Lung (tissue), 12 donors: Measurements from ENCODE around the gene ZSCAN10. TPM values are rescaled to one million over a fixed set of nuclear protein-coding genes. Genes with fewer than 3 reads are reported as not detected.

ENCODE experiments used
- ATAC-seq: fragments of 200-7000 bp; cut with Tn5 transposase; one replicate; pipeline ENCODE4 v1.9.1; 2020; ENCODE audit warnings: moderate number of reproducible peaks; ENCODE audit not compliant: insufficient read depth, low FRiP score
- DNase-seq, 3 donors: peaks; one replicate each; pipeline ENCODE4 v3.0.0-alpha.2; 2013 to 2017
- H3K27ac ChIP-seq, 2 donors: one replicate each; pipeline ENCODE4 v1.5.1; 2013; ENCODE audit warnings: mild to moderate bottlenecking in 2 of 2, moderate library complexity in 2 of 2, control low read depth in 1 of 2, inconsistent platforms in 1 of 2, low read depth in 1 of 2, low read length in 1 of 2
- H3K27me3 ChIP-seq, 3 donors: one replicate each; pipeline ENCODE4 v1.5.1; 2013; ENCODE audit warnings: low read length in 2 of 3; ENCODE audit not compliant: control insufficient read depth in 3 of 3, insufficient read depth in 3 of 3
- H3K36me3 ChIP-seq, 4 donors: one replicate each; pipeline ENCODE4 v1.5.1; 2013; ENCODE audit warnings: low read length in 4 of 4, mild to moderate bottlenecking in 1 of 4, moderate library complexity in 1 of 4; ENCODE audit not compliant: control insufficient read depth in 4 of 4, insufficient read depth in 4 of 4
- H3K4me1 ChIP-seq, 5 donors: one replicate each; pipeline ENCODE4 v1.5.1; 2013; ENCODE audit warnings: low read length in 5 of 5, mild to moderate bottlenecking in 2 of 5, moderate library complexity in 1 of 5; ENCODE audit not compliant: control insufficient read depth in 5 of 5, insufficient read depth in 5 of 5
- H3K4me3 ChIP-seq: one replicate; pipeline ENCODE4 v1.5.1; 2013; ENCODE audit warnings: mild to moderate bottlenecking, control low read depth, moderate library complexity
- H3K9ac ChIP-seq, 2 donors: one replicate each; pipeline ENCODE4 v1.5.1; 2013; ENCODE audit warnings: low read length in 2 of 2, control low read depth in 1 of 2; ENCODE audit not compliant: insufficient read depth in 1 of 2
- H3K9me3 ChIP-seq, 4 donors: one replicate each; pipeline ENCODE4 v1.5.1; 2013; ENCODE audit warnings: low read length in 3 of 4, mild to moderate bottlenecking in 1 of 4, moderate library complexity in 1 of 4; ENCODE audit not compliant: control insufficient read depth in 4 of 4, insufficient read depth in 3 of 4
- WGBS, 2 donors: extraction: QIAGEN DNeasy Blood & Tissue Kit; methylation state at CpG; one replicate each; pipeline ENCODE4 v1.1.7; 2013; 5-methylcytosine and 5-hydroxymethylcytosine counted together
- polyA plus RNA-seq, 2 donors: library from polyadenylated mRNA; stranded (reverse); fragments of 200-250 nt; gene quantifications; one replicate each; pipeline ENCODE4 v1.2.1, GENCODE V29; 2013
- total RNA-seq, 2 donors: library from RNA; depleted of rRNA in 1 of 2; stranded (reverse); fragments of >200 nt in 1 of 2; gene quantifications; one replicate each; pipeline ENCODE4 v1.2.1, GENCODE V29; 2014 to 2021
- TF ChIP-seq, protein P1 (sequence below): IDR thresholded peaks from 2 replicates; pipeline ENCODE4 v1.5.1; 2012; ENCODE audit warnings: mild to moderate bottlenecking; ENCODE audit errors: control extremely low read depth, extremely low read depth
- donor health status: control.
- donor health status: control.
- donor health status: Bipolar disorder and iron deficiency.
- donor health status: healthy.
- donor health status: DM: yes; HTN: yes; CAD: no.

The ZSCAN10 gene
- total and polyA plus RNA-seq, 4 donors: 0.02 to 0.21 TPM; not detected in 2

DNA sequence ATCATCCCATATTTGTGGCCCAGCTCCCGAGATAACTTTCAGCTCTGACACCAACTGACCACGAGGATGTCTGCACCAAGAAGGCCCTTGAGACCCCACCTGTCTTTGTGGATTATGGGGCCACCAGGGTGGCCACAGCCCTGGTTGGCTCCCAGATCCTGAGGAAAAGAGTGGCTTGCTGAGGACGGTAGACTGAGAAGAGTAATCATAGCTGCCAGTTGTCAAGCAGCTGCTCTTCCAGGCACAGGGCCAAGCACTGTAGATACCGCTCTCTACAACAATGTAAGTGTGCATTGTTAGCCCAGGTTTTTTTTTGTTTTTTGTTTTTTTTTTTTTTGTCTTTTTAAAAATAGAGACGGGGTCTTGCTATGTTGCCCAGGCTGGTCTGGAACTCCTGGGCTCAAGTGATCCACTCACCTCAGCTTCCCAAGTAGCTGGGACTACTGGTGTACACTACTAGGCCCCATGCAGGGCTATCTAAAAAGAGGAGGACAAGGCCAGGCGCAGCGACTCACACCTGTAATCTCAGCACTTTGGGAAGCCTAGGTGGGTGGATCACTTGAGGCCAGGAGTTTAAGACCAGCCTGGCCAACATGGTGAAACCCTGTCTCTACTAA lies 22.9 kb upstream of the ZSCAN10 start:
- H3K4me3 ChIP-seq: no peak overlapping the region
- DNase-seq: peak; percentile 63 to 77 (median 69)
- WGBS, 2 donors: 78 to 88% methylated on average over 7 of the region's 7 CpGs
- H3K27ac ChIP-seq: no peak overlapping the region
- H3K4me1 ChIP-seq: peaks cover 0 to 6% (median 0%) of the 10 kb centered on the region in 5 donors
- H3K36me3 ChIP-seq: peaks cover 0 to 26% (median 2%) of the 10 kb centered on the region in 4 donors
- H3K9ac ChIP-seq: no peak overlapping the region
- no peaks in the 10 kb centered on the region for H3K27me3 ChIP-seq
- no peak for ATAC-seq
- no peaks in the 10 kb centered on the region for H3K9me3 ChIP-seq
- TF ChIP-seq, protein P1, sequence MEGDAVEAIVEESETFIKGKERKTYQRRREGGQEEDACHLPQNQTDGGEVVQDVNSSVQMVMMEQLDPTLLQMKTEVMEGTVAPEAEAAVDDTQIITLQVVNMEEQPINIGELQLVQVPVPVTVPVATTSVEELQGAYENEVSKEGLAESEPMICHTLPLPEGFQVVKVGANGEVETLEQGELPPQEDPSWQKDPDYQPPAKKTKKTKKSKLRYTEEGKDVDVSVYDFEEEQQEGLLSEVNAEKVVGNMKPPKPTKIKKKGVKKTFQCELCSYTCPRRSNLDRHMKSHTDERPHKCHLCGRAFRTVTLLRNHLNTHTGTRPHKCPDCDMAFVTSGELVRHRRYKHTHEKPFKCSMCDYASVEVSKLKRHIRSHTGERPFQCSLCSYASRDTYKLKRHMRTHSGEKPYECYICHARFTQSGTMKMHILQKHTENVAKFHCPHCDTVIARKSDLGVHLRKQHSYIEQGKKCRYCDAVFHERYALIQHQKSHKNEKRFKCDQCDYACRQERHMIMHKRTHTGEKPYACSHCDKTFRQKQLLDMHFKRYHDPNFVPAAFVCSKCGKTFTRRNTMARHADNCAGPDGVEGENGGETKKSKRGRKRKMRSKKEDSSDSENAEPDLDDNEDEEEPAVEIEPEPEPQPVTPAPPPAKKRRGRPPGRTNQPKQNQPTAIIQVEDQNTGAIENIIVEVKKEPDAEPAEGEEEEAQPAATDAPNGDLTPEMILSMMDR: no peak

DNA sequence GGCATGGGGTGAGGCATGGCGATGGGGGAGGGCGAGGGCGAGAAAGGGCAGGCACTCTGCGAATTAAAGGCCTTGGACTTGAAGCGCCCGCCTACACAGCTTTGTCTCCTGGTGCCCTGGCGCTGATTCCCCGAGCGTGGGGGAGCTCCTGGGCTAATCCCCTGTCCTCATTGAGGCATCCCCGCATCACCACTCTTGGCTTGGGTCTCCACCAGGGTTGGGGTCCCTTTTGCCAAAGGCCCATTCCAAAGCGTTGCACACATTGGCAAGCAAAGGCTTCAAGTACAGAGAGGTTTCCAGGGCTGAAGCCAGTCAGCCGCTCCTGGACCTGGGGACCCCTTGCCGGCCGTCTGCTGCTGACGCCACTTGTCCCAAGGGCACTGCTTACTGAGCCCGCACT lies 21.3 kb upstream of the ZSCAN10 start:
- no peak overlapping the region for H3K27ac ChIP-seq
- no peak overlapping the region for H3K9ac ChIP-seq
- no peak for DNase-seq
- H3K4me3 ChIP-seq: no peak overlapping the region
- ATAC-seq: no peak
- no peaks in the 10 kb centered on the region for H3K27me3 ChIP-seq
- peaks cover 0 to 6% (median 0%) of the 10 kb centered on the region in 5 donors for H3K4me1 ChIP-seq
- 95 to 96% methylated on average over 16 of the region's 16 CpGs for WGBS, 2 donors
- H3K36me3 ChIP-seq: peaks cover 5 to 36% (median 7%) of the 10 kb centered on the region in 4 donors
- no peaks in the 10 kb centered on the region for H3K9me3 ChIP-seq
- TF ChIP-seq, protein P1: no peak

DNA sequence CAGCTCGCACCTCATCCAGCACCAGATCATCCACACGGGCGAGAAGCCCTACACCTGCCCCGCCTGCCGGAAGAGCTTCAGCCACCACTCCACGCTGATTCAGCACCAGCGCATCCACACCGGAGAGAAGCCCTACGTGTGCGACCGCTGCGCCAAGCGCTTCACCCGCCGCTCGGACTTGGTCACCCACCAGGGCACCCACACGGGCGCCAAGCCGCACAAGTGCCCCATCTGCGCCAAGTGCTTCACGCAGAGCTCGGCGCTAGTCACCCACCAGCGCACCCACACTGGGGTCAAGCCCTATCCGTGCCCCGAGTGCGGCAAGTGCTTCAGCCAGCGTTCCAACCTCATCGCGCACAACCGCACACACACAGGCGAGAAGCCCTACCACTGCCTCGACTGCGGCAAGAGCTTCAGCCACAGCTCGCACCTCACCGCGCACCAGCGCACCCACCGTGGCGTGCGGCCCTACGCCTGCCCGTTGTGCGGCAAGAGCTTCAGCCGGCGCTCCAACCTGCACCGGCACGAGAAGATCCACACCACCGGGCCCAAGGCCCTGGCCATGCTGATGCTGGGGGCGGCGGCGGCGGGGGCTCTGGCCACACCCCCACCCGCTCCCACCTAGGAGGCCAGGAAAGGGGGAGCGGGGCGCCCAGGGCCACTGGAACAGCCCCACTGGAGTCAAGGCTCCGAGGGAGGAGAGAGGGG lies 20.8 kb upstream of the ZSCAN10 start:
- H3K4me1 ChIP-seq: peaks cover 0 to 6% (median 0%) of the 10 kb centered on the region in 5 donors
- no peaks in the 10 kb centered on the region for H3K27me3 ChIP-seq
- H3K4me3 ChIP-seq: no peak overlapping the region
- no peak overlapping the region for H3K27ac ChIP-seq
- H3K9ac ChIP-seq: no peak overlapping the region
- TF ChIP-seq, protein P1: no peak
- DNase-seq (no peak), ATAC-seq (no peak)
- no peaks in the 10 kb centered on the region for H3K9me3 ChIP-seq
- peaks cover 5 to 36% (median 7%) of the 10 kb centered on the region in 4 donors for H3K36me3 ChIP-seq
- 96 to 97% methylated on average over 56 to 57 of the region's 57 CpGs for WGBS, 2 donors
